ENCODE results near the gene DLX1.

Gene DLX1

DNA sequence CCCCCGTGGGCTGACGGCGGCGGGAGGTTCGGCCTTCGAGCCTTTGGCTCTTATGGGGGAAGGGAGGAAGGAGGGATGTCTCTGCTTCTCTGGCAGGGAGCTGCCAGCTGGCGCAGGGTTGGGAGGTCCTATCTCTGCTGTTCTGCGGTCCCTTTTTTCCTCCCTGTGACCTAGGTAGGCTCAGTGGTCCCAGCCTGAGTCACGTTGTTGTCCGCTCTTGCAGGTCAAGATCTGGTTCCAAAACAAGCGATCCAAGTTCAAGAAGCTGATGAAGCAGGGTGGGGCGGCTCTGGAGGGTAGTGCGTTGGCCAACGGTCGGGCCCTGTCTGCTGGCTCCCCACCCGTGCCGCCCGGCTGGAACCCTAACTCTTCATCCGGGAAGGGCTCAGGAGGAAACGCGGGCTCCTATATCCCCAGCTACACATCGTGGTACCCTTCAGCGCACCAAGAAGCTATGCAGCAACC lies 2.5 kb downstream of the DLX1 start:
- H3K9ac ChIP-seq (ENCODE audit: low read depth in 1 of 2, low read length in 2 of 2), result no peak overlapping the region
- H3K4me1 ChIP-seq (ENCODE audit: control insufficient read depth in 1 of 2, insufficient read depth in 2 of 2, low read length in 2 of 2), result peaks cover 22 to 41% of the 10 kb centered on the region in 2 donors
- no peaks in the 10 kb centered on the region for H3K36me3 ChIP-seq (ENCODE audit: control insufficient read depth in 1 of 2, insufficient read depth in 2 of 2, low read length in 2 of 2)
- no peak overlapping the region for H3K4me3 ChIP-seq (ENCODE audit: low read depth in 1 of 2, low read length in 2 of 2)
- H3K27me3 ChIP-seq (ENCODE audit: control insufficient read depth in 1 of 2, insufficient read depth in 2 of 2, low read length in 2 of 2), result peaks cover 97 to 100% of the 10 kb centered on the region in 2 donors
- no peaks in the 10 kb centered on the region for H3K9me3 ChIP-seq (ENCODE audit: control insufficient read depth in 1 of 2, low read length in 2 of 2)
- no peak overlapping the region for H3K27ac ChIP-seq (ENCODE audit: low read depth, low read length)

DNA sequence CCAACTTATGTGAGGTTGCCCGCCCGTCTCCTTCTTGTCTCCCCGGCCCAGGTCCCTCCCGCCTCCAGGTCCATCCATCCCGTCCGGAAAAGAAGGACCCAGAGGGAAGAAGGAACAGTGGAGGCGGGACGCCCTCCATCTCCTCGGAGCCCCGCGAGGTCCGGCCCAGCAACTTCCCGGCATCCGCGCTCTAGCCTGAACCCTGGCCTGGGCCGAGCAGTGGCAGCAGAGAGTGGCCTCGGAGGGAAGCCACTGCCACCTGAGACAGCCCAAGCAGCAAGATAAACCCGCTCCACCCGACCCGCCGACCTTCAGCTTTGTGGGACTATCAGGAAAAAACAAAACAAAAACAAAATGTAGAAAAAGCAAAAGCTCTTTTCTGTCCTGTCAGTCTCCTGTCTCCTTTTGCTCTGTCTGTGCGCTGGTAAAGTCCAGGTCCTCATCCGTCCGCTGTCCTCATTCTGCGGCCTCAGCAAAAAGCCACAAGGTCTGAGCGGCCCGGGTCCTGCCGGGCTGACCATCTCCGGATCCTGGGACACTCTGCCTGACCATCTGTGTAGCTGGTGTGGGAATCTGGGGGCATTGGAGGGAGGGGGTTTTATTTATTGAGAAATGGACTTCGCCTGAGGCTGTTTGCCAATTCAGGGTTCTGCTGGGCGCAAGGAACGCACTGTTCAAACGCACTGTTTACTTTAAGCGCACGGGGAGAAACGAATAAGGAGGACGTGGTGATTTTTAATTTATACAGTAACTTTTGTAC lies 3.1 kb downstream of the DLX1 start:
- no peak overlapping the region for H3K4me3 ChIP-seq (ENCODE audit: low read depth in 1 of 2, low read length in 2 of 2)
- no peaks in the 10 kb centered on the region for H3K9me3 ChIP-seq (ENCODE audit: control insufficient read depth in 1 of 2, low read length in 2 of 2)
- H3K36me3 ChIP-seq (ENCODE audit: control insufficient read depth in 1 of 2, insufficient read depth in 2 of 2, low read length in 2 of 2), result no peaks in the 10 kb centered on the region
- H3K9ac ChIP-seq (ENCODE audit: low read depth in 1 of 2, low read length in 2 of 2), result no peak overlapping the region
- H3K27me3 ChIP-seq (ENCODE audit: control insufficient read depth in 1 of 2, insufficient read depth in 2 of 2, low read length in 2 of 2), result peaks cover 97 to 100% of the 10 kb centered on the region in 2 donors
- peaks cover 22 to 36% of the 10 kb centered on the region in 2 donors for H3K4me1 ChIP-seq (ENCODE audit: control insufficient read depth in 1 of 2, insufficient read depth in 2 of 2, low read length in 2 of 2)
- no peak overlapping the region for H3K27ac ChIP-seq (ENCODE audit: low read depth, low read length)

DNA sequence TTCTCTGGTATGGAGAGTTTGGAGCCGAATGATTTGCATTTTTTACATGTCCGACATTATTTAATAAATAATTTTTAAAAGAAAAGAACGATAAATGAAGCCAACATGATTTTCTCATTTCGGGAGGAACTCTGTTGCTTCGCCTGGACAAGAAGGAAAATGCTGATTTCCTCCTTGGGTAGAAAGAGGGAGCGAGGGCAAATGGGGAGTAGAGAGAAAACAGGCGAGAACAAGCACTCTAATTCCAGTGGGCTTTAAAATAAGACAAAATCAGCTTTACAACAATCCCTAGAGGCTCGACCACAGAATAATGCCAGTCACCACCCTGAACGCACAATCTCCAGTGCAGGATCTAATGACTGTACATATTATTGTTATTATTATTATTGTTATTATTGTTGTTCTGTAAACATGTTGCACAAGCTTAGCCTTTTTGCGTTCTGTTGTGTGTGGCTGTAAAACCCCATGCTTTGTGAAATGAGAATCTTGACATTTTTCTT lies 3.7 kb downstream of the DLX1 start:
- Histone ChIP-seq H3K36me3 (ENCODE audit: control insufficient read depth in 1 of 2, insufficient read depth in 2 of 2, low read length in 2 of 2) (no peaks in the 10 kb centered on the region), H3K27me3 (ENCODE audit: control insufficient read depth in 1 of 2, insufficient read depth in 2 of 2, low read length in 2 of 2) (peaks cover 97 to 100% of the 10 kb centered on the region in 2 donors), H3K4me3 (ENCODE audit: low read depth in 1 of 2, low read length in 2 of 2) (no peak overlapping the region), H3K4me1 (ENCODE audit: control insufficient read depth in 1 of 2, insufficient read depth in 2 of 2, low read length in 2 of 2) (peaks cover 15 to 30% of the 10 kb centered on the region in 2 donors), H3K27ac (ENCODE audit: low read depth, low read length) (no peak overlapping the region), H3K9me3 (ENCODE audit: control insufficient read depth in 1 of 2, low read length in 2 of 2) (no peaks in the 10 kb centered on the region), H3K9ac (ENCODE audit: low read depth in 1 of 2, low read length in 2 of 2) (no peak overlapping the region)

DNA sequence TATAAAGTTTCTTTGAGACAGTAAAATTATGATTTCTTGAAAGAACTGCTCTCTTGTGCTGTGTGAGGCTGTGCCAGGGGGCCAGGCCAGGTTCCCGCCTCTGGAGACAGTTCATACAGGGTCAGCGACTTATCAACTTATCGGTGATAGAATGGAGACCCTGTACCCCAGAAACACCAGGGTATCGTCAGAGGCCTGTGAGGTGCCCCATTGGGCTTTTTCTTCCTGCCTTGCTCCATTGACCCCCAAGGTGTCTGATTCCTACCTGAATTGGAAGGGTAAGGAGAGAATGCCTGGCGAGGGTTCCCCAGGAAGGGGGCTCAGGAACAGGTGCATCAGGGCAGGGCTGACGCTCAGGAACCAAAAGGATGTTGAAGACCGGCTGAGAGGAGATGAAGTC lies 4.3 kb downstream of the DLX1 start:
- H3K27me3 ChIP-seq (ENCODE audit: control insufficient read depth in 1 of 2, insufficient read depth in 2 of 2, low read length in 2 of 2), result peaks cover 96 to 100% of the 10 kb centered on the region in 2 donors
- H3K9me3 ChIP-seq (ENCODE audit: control insufficient read depth in 1 of 2, low read length in 2 of 2), result no peaks in the 10 kb centered on the region
- H3K27ac ChIP-seq (ENCODE audit: low read depth, low read length), result no peak overlapping the region
- peaks cover 11 to 24% of the 10 kb centered on the region in 2 donors for H3K4me1 ChIP-seq (ENCODE audit: control insufficient read depth in 1 of 2, insufficient read depth in 2 of 2, low read length in 2 of 2)
- H3K4me3 ChIP-seq (ENCODE audit: low read depth in 1 of 2, low read length in 2 of 2), result no peak overlapping the region
- H3K36me3 ChIP-seq (ENCODE audit: control insufficient read depth in 1 of 2, insufficient read depth in 2 of 2, low read length in 2 of 2), result no peaks in the 10 kb centered on the region
- H3K9ac ChIP-seq (ENCODE audit: low read depth in 1 of 2, low read length in 2 of 2), result no peak overlapping the region

DNA sequence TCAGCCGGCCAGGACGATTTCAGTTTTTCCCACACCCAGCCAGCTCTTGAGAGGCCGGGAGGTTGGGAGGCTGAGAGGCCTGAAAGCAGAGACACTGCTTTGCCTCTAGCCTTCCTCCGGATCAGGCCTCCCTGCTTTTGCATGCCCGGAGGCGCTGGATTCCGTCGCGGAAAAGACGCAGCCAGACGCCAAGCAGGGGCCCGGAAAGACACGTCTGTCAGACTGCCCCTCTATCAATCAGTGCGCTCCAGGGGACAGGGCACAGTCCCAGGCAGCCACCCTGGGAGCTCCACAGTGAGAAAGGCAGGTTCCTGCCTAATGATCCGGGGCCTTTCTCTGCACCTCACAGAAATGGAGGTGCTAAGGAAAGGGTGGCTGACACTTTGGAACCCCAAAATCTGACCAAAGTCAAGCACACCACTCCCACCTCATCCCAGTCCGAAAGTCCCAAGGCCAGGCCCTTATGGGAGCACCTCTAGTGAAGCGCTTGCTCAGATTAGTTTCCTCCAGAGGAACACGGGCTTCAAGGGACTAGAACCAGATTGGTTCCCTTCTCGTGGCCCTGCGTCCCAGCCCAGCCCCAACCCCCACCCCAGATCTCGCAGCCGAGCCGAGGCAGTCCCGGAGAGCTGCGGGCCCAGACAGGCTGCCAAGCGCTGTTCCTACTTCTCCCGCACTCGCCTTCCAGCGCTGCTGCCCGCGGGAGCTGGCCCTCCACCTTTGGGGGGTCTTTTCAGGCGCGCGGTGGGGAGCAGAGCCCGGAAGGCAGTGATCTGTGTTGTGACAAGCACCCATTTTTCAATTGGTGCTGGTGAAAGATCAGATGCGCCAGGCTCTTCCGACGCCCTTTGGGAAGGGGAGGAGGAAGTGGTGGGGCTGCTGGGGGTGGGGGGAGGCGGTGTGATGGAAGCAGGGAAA lies 5.0 kb downstream of the DLX1 start:
- H3K4me1 ChIP-seq (ENCODE audit: control insufficient read depth in 1 of 2, insufficient read depth in 2 of 2, low read length in 2 of 2), result peaks cover 14 to 23% of the 10 kb centered on the region in 2 donors
- no peak overlapping the region for H3K4me3 ChIP-seq (ENCODE audit: low read depth in 1 of 2, low read length in 2 of 2)
- peaks cover 97 to 100% of the 10 kb centered on the region in 2 donors for H3K27me3 ChIP-seq (ENCODE audit: control insufficient read depth in 1 of 2, insufficient read depth in 2 of 2, low read length in 2 of 2)
- H3K9ac ChIP-seq (ENCODE audit: low read depth in 1 of 2, low read length in 2 of 2), result no peak overlapping the region
- no peaks in the 10 kb centered on the region for H3K9me3 ChIP-seq (ENCODE audit: control insufficient read depth in 1 of 2, low read length in 2 of 2)
- no peak overlapping the region for H3K27ac ChIP-seq (ENCODE audit: low read depth, low read length)
- no peaks in the 10 kb centered on the region for H3K36me3 ChIP-seq (ENCODE audit: control insufficient read depth in 1 of 2, insufficient read depth in 2 of 2, low read length in 2 of 2)

DNA sequence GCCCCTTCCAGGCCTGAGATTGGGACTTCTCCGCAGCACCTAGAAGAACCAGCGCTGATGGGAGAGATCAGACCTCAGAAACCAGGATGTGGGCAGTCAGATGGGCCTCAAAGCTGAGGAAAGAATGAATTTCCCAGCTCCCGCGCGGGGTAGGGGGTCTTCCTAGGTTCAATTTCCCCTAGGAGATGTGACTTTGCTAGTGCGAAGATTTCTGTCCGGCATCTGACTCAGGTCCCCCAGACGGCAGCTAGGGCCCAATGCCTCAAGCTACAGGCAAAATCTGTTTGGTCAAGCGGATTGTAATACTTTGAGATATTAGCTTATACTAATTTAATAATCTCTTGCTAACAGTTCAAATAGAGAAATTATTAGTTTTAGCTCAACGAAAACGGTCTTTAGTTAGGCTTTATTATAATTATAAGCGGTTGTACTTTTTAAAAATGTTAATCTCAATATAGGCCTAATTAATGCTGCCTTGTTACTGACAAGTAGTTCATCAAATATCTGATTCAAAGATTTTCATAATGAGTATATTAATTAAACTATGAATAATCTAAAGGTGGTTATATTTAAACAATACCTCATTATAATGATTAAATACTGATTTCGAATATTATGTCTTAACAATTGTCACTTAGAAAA lies 5.8 kb downstream of the DLX1 start:
- Histone ChIP-seq H3K4me1 (ENCODE audit: control insufficient read depth in 1 of 2, insufficient read depth in 2 of 2, low read length in 2 of 2) (peaks cover 9 to 17% of the 10 kb centered on the region in 2 donors), H3K4me3 (ENCODE audit: low read depth in 1 of 2, low read length in 2 of 2) (no peak overlapping the region), H3K9ac (ENCODE audit: low read depth in 1 of 2, low read length in 2 of 2) (no peak overlapping the region), H3K27me3 (ENCODE audit: control insufficient read depth in 1 of 2, insufficient read depth in 2 of 2, low read length in 2 of 2) (peaks cover 97 to 100% of the 10 kb centered on the region in 2 donors), H3K36me3 (ENCODE audit: control insufficient read depth in 1 of 2, insufficient read depth in 2 of 2, low read length in 2 of 2) (no peaks in the 10 kb centered on the region), H3K9me3 (ENCODE audit: control insufficient read depth in 1 of 2, low read length in 2 of 2) (no peaks in the 10 kb centered on the region), H3K27ac (ENCODE audit: low read depth, low read length) (no peak overlapping the region)

DNA sequence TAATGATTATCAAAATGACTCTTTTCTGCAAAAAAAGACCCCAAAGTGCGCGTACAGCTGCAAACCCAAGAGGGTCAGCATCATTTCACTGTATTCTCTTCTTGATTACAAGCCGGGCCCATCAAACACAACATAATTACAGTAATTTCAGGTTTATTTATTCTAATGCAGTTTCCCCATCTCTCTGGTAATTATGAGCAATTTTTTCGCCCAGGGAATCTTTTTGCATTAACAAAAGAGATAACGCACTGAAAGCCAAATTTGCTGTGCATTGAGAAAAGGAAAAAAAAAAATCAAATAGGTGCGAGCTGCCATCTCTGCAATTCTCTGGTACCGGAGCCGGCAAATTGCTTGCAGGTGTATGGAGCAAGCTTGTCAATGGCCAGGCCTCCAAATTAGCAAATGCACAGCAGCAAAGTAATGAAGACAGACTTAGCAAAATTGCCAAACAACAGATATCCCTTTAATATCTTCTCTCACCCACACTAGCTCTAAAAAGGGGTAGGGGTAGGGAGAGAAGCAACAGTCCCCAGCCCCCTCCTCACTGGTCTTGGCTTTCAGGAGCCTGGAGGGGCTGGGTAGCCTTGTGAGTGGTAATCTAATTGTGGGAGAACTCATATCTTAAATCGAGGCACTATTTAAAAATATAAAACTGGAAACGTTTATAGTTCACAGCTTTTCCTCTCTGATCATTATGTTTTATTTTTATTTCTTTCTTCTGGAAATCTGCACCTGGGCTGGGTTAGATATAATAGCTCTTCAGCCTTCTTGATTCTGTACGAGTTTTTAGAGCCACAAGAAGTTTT lies 6.7 kb downstream of the DLX1 start:
- H3K9ac ChIP-seq (ENCODE audit: low read depth in 1 of 2, low read length in 2 of 2), result no peak overlapping the region
- H3K4me3 ChIP-seq (ENCODE audit: low read depth in 1 of 2, low read length in 2 of 2), result no peak overlapping the region
- no peaks in the 10 kb centered on the region for H3K9me3 ChIP-seq (ENCODE audit: control insufficient read depth in 1 of 2, low read length in 2 of 2)
- H3K27me3 ChIP-seq (ENCODE audit: control insufficient read depth in 1 of 2, insufficient read depth in 2 of 2, low read length in 2 of 2), result peaks cover 96 to 100% of the 10 kb centered on the region in 2 donors
- no peaks in the 10 kb centered on the region for H3K36me3 ChIP-seq (ENCODE audit: control insufficient read depth in 1 of 2, insufficient read depth in 2 of 2, low read length in 2 of 2)
- no peak overlapping the region for H3K27ac ChIP-seq (ENCODE audit: low read depth, low read length)
- peaks cover 15% of the 10 kb centered on the region in 2 donors for H3K4me1 ChIP-seq (ENCODE audit: control insufficient read depth in 1 of 2, insufficient read depth in 2 of 2, low read length in 2 of 2)

DNA sequence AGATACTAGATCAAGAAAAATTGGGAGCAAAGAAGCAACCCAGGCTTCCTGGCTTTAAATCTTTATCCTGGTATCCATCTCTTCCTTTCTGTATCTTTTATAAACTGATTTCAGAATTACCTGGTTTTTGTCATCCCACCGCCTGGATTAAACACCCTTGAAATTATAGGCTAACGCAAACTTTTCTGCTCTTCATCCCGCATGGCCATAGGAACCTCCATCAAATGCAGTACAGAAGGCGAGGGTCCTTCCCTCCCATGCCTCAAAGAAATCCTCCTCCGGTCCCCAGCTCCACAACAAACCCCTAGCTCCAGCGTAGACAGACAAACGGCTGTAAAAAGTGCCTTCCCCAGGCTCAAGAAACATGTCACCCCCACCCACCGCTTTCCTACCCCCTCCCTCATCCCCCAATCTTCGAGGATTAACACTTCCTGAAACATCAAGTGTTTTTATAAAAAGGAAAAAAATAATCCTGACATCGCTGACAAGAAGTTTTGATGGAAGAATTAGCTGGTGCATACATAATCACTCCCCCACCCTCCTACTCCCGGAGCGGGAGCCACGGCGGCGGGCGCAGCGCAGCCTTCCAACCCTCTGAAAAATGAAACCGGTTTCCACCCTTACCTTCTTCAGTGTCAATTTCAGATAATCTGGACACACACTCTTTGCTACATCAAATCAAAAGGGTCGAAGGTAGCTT lies 7.6 kb downstream of the DLX1 start:
- Histone ChIP-seq H3K4me3 (ENCODE audit: low read depth in 1 of 2, low read length in 2 of 2) (no peak overlapping the region), H3K36me3 (ENCODE audit: control insufficient read depth in 1 of 2, insufficient read depth in 2 of 2, low read length in 2 of 2) (no peaks in the 10 kb centered on the region), H3K4me1 (ENCODE audit: control insufficient read depth in 1 of 2, insufficient read depth in 2 of 2, low read length in 2 of 2) (peaks cover 19% of the 10 kb centered on the region in 2 donors), H3K27ac (ENCODE audit: low read depth, low read length) (no peak overlapping the region), H3K27me3 (ENCODE audit: control insufficient read depth in 1 of 2, insufficient read depth in 2 of 2, low read length in 2 of 2) (peaks cover 96 to 100% of the 10 kb centered on the region in 2 donors), H3K9me3 (ENCODE audit: control insufficient read depth in 1 of 2, low read length in 2 of 2) (no peaks in the 10 kb centered on the region), H3K9ac (ENCODE audit: low read depth in 1 of 2, low read length in 2 of 2) (no peak overlapping the region)

Measured in duodenal mucosa (tissue), 2 donors.